Stimulated activated CD8-positive, alpha-beta memory T cell treated with anti-CD3 and anti-CD28 coated beads, Interleukin-7, amount 100 ng/mL, for 24 hours (primary cell): ENCODE measurements around the gene IKBIP.
"Not testable (repeated sequence)": the region's sequence is repeated elsewhere in the genome, so short reads cannot be mapped to it uniquely, and the experiment has no call there.

Source experiments
- DNase-seq: peaks from one replicate; pipeline ENCODE4 v3.0.0-alpha.2; 2020; ENCODE audit warnings: low read depth

IKBIP gene

GRCh38 chr12:98644712-98645571 is at the start of gene IKBIP, which contains the start of gene APAF1:
Gene IKBIP (minus strand): TSS chr12:98644788. CDS start chr12:98644701, 87 bp downstream.
Gene APAF1 (plus strand): TSS chr12:98645290. CDS start chr12:98648360, 3,070 bp downstream.
- peak; percentile 94 for DNase-seq

GRCh38 chr12:98691351-98691750 is 46.8 kb upstream of the IKBIP start:
- DNase-seq: no peak

- DNase-seq: no peak
Measured at GRCh38 chr12:98686603-98687002, 42.0 kb upstream of the IKBIP start.

GRCh38 chr12:98684199-98684598 is 39.6 kb upstream of the IKBIP start:
- DNase-seq: no peak

- no peak for DNase-seq
Measured at GRCh38 chr12:98679611-98680005, 35.0 kb upstream of the IKBIP start.

- no peak for DNase-seq
Measured at GRCh38 chr12:98678946-98679610, 34.5 kb upstream of the IKBIP start.

- DNase-seq: no peak
Measured at GRCh38 chr12:98678236-98678945, 33.8 kb upstream of the IKBIP start.

GRCh38 chr12:98674841-98675240 is 30.3 kb upstream of the IKBIP start:
- no peak for DNase-seq

GRCh38 chr12:98671459-98671858 is 26.9 kb upstream of the IKBIP start:
- DNase-seq: no peak

- DNase-seq: no peak
Measured at GRCh38 chr12:98669751-98670150, 25.2 kb upstream of the IKBIP start.

- DNase-seq: no peak
Measured at GRCh38 chr12:98660521-98660920, 15.9 kb upstream of the IKBIP start.

GRCh38 chr12:98656289-98657101 is 11.9 kb upstream of the IKBIP start:
- no peak for DNase-seq

- no peak for DNase-seq
Measured at GRCh38 chr12:98653866-98654493, 9.4 kb upstream of the IKBIP start.

GRCh38 chr12:98651328-98651727 is 6.7 kb upstream of the IKBIP start:
- no peak for DNase-seq

- DNase-seq: no peak
Measured at GRCh38 chr12:98646294-98647090, 1.9 kb upstream of the IKBIP start.

- DNase-seq: peak; percentile 1
Measured at GRCh38 chr12:98645572-98646067, 1.0 kb upstream of the IKBIP start.

GRCh38 chr12:98644433-98644711 is 216 bp downstream of the IKBIP start:
- DNase-seq: no peak

GRCh38 chr12:98642801-98643200 is 1.8 kb downstream of the IKBIP start:
- DNase-seq: not testable (repeated sequence)

GRCh38 chr12:98639491-98639890 is 5.1 kb downstream of the IKBIP start:
- no peak for DNase-seq

- DNase-seq: no peak
Measured at GRCh38 chr12:98638009-98638408, 6.6 kb downstream of the IKBIP start.
